Tibial artery (tissue), 4 donors: ENCODE results near the gene DIRAS1.

Experiments
- DNase-seq, 2 donors: peaks; one replicate each; pipeline ENCODE4 v3.0.0-alpha.2; 2019
- H3K27ac ChIP-seq, 2 donors: fragments of 200-600 bp; sonication (generic) in 1 of 2; 1 replicate in 1 of 2; 2 replicates in 1 of 2; pipeline ENCODE4 v1.5.1; 2018 to 2019; ENCODE audit warnings: mild to moderate bottlenecking in 1 of 2
- H3K27me3 ChIP-seq, 2 donors: fragments of 200-600 bp; sonication (generic) in 1 of 2; one replicate each; pipeline versions ENCODE4 v1.5.1 to v1.6.0; 2016 to 2019
- H3K36me3 ChIP-seq, 3 donors: fragments of 200-600 bp; sonication (generic) in 2 of 3; one replicate each; pipeline ENCODE4 v1.5.1; 2016 to 2019; ENCODE audit warnings: mild to moderate bottlenecking in 2 of 3
- H3K4me1 ChIP-seq, 4 donors: fragments of 200-600 bp; sonication (generic) in 2 of 4; 1 replicate in 3 of 4; 2 replicates in 1 of 4; pipeline ENCODE4 v1.5.1; 2016 to 2019
- H3K4me3 ChIP-seq, 2 donors: fragments of 200-600 bp; sonication (generic) in 1 of 2; 1 replicate in 1 of 2; 2 replicates in 1 of 2; pipeline ENCODE4 v1.5.1; 2018 to 2019; ENCODE audit warnings: mild to moderate bottlenecking in 2 of 2
- H3K9me3 ChIP-seq, 3 donors: fragments of 200-600 bp; sonication (generic) in 1 of 3; one replicate each; pipeline ENCODE4 v1.5.1; 2016 to 2019
- CTCF ChIP-seq, 2 experiments: fragments of 200-600 bp in 1 of 2; fragments of 450-650 bp in 1 of 2; IDR thresholded peaks; one replicate each; pipeline ENCODE4 v1.5.1; 2017 to 2019; ENCODE audit warnings: antibody characterized with exemption in 2 of 2, mild to moderate bottlenecking in 1 of 2, moderate library complexity in 1 of 2
- intact Hi-C: fragments of 100-400 bp; cut with DNase I; formaldehyde crosslinking; loops from one replicate; pipeline ENCODE4 v1.15.0; 2023; ENCODE audit warnings: low total_unique reads

The DIRAS1 gene

GRCh38 chr19:2761876-2762782, 41.0 kb upstream of the DIRAS1 start:
- TF ChIP-seq CTCF (IDR thresholded peaks at IDR 0.05), result no peak
- Histone ChIP-seq H3K36me3 (peaks cover 86 to 98% (median 93%) of the 10 kb centered on the region in 3 donors), H3K4me1 (no peaks in the 10 kb centered on the region), H3K27ac (no peak overlapping the region), H3K9me3 (no peaks in the 10 kb centered on the region), H3K27me3 (no peaks in the 10 kb centered on the region), H3K4me3 (no peak overlapping the region)
- intact Hi-C loops, result no loop called here
- DNase-seq, result no peak

- no peak for TF ChIP-seq CTCF (IDR thresholded peaks at IDR 0.05)
- intact Hi-C loops, result no loop called here
- Histone ChIP-seq H3K27ac (no peak overlapping the region), H3K9me3 (no peaks in the 10 kb centered on the region), H3K36me3 (peaks cover 83 to 98% (median 93%) of the 10 kb centered on the region in 3 donors), H3K27me3 (no peaks in the 10 kb centered on the region), H3K4me3 (no peak overlapping the region), H3K4me1 (no peaks in the 10 kb centered on the region)
- no peak for DNase-seq
These were observed 40.1 kb upstream of the DIRAS1 start for GRCh38 chr19:2761309-2761677.

- no peak for TF ChIP-seq CTCF (IDR thresholded peaks at IDR 0.05)
- intact Hi-C loops, result no loop called here
- Histone ChIP-seq H3K36me3 (peaks cover 81 to 98% (median 90%) of the 10 kb centered on the region in 3 donors), H3K4me1 (no peaks in the 10 kb centered on the region), H3K27ac (no peak overlapping the region), H3K27me3 (no peaks in the 10 kb centered on the region), H3K9me3 (no peaks in the 10 kb centered on the region), H3K4me3 (no peak overlapping the region)
- no peak for DNase-seq
These were observed 38.8 kb upstream of the DIRAS1 start for GRCh38 chr19:2759965-2760364.

GRCh38 chr19:2759362-2759761, 38.2 kb upstream of the DIRAS1 start:
- no peaks in the 10 kb centered on the region for H3K27me3 ChIP-seq
- no peak overlapping the region for H3K27ac ChIP-seq
- H3K9me3 ChIP-seq, result no peaks in the 10 kb centered on the region
- H3K4me1 ChIP-seq, result no peaks in the 10 kb centered on the region
- peaks cover 81 to 98% (median 90%) of the 10 kb centered on the region in 3 donors for H3K36me3 ChIP-seq
- no peak overlapping the region for H3K4me3 ChIP-seq
- no peak for DNase-seq
- no peak for TF ChIP-seq CTCF (IDR thresholded peaks at IDR 0.05)
- intact Hi-C loops, result no loop called here

GRCh38 chr19:2758601-2759313, 37.6 kb upstream of the DIRAS1 start:
- TF ChIP-seq CTCF (IDR thresholded peaks at IDR 0.05), result no peak
- Histone ChIP-seq H3K36me3 (peaks cover 76 to 98% (median 86%) of the 10 kb centered on the region in 3 donors), H3K9me3 (no peaks in the 10 kb centered on the region), H3K4me1 (no peaks in the 10 kb centered on the region), H3K4me3 (no peak overlapping the region), H3K27ac (no peak overlapping the region), H3K27me3 (no peaks in the 10 kb centered on the region)
- intact Hi-C loops, result no loop called here
- no peak for DNase-seq
